H1 (cell line): ENCODE data around the gene SMG9. TPM values are rescaled to one million over a fixed set of nuclear protein-coding genes. Genes with fewer than 3 reads are reported as not detected.

ENCODE experiments used
- SIRT6 ChIP-seq: IDR thresholded peaks from one replicate; pipeline ENCODE4 v1.7.1; 2012; ENCODE audit warnings: low read length, inconsistent platforms
- polyA plus RNA-seq, 7 experiments: library from polyadenylated mRNA; depleted of rRNA in 3 of 7; stranded (reverse) in 5 of 7; unstranded in 2 of 7; fragments of >200 nt in 5 of 7; fragments of 200-250 nt in 2 of 7; gene quantifications; 1 replicate in 5 of 7; 2 replicates in 1 of 7; 4 replicates in 1 of 7; pipeline versions ENCODE4 v1.2.1 to v1.2.3, GENCODE V29; 2011 to 2013; ENCODE audit warnings: missing spikeins in 2 of 7, mixed read lengths in 2 of 7
- total RNA-seq: library from RNA; stranded (reverse); fragmentation: NEBNext Ultra II Directional; extraction: Animal tissue kit (Norgen Biotek cat#: 25700); gene quantifications from 2 replicates; pipeline ENCODE4 v1.2.1, GENCODE V29; 2021
- TF ChIP-seq, protein P1 (sequence below): IDR thresholded peaks from 2 replicates; pipeline ENCODE4 v1.6.1; 2012; ENCODE audit warnings: low read length, inconsistent platforms

SMG9 gene
- total and polyA plus RNA-seq, 2 of the 8 experiments (the other 6 are each of a cell fraction or from before 2014, with no cell fraction given) = 20.4 to 28.7 TPM

DNA sequence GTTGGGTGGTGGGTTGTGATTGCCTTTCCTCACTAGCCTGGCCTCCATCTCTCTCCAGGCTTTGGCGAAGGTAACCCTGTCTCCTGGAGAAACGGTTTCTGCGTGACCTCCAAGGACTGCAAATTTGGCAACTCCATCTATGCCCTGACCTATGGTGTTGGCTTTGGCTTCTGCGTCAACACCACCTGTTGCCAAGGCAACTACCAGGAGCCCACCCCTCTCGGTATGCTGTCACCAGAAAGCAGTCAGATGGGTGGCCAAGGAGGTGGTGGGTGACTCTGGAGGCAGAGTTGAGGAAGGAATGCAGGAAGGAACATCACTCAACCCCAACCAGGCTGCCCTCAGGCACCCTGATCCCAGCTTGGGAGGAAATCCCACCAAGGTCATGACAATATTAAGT lies 57.5 kb downstream of the SMG9 start (continued):
- TF ChIP-seq SIRT6 = no peak
- TF ChIP-seq, protein P1, sequence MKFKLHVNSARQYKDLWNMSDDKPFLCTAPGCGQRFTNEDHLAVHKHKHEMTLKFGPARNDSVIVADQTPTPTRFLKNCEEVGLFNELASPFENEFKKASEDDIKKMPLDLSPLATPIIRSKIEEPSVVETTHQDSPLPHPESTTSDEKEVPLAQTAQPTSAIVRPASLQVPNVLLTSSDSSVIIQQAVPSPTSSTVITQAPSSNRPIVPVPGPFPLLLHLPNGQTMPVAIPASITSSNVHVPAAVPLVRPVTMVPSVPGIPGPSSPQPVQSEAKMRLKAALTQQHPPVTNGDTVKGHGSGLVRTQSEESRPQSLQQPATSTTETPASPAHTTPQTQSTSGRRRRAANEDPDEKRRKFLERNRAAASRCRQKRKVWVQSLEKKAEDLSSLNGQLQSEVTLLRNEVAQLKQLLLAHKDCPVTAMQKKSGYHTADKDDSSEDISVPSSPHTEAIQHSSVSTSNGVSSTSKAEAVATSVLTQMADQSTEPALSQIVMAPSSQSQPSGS = no peak
- TF ChIP-seq, all 59 proteins: peak for 0
